Left ventricle myocardium inferior (tissue), 1 donor: ENCODE measurements around the gene PDSS1. TPM values are rescaled to one million over a fixed set of nuclear protein-coding genes. Genes with fewer than 3 reads are reported as not detected.
"Not testable (repeated sequence)": the region's sequence is repeated elsewhere in the genome, so short reads cannot be mapped to it uniquely, and the experiment has no call there.

Experiments
- DNase-seq: peaks from one replicate; pipeline ENCODE4 v3.0.0-alpha.2; 2020
- H3K27ac ChIP-seq: fragments of 200-600 bp; replicated peaks from 2 replicates; pipeline ENCODE4 v1.8.0; 2021
- H3K27me3 ChIP-seq: fragments of 200-600 bp; 2 replicates; pipeline ENCODE4 v1.8.0; 2021; ENCODE audit warnings: low read depth
- H3K36me3 ChIP-seq: fragments of 200-600 bp; 2 replicates; pipeline ENCODE4 v1.8.0; 2021
- H3K4me1 ChIP-seq: fragments of 200-600 bp; 2 replicates; pipeline ENCODE4 v1.8.0; 2021
- H3K4me3 ChIP-seq: fragments of 200-600 bp; 2 replicates; pipeline ENCODE4 v1.8.0; 2021; ENCODE audit warnings: mild to moderate bottlenecking, moderate library complexity
- H3K9me3 ChIP-seq: fragments of 200-600 bp; replicated peaks from 2 replicates; pipeline ENCODE4 v1.8.0; 2021
- CTCF ChIP-seq: fragments of 200-600 bp; IDR thresholded peaks from 2 replicates; pipeline ENCODE4 v1.8.0; 2021; ENCODE audit warnings: antibody characterized with exemption, mild to moderate bottlenecking, borderline replicate concordance
- intact Hi-C: fragments of 100-400 bp; cut with micrococcal nuclease; formaldehyde crosslinking; loops from one replicate; pipeline ENCODE4 v1.11.0; 2022
- total RNA-seq: library from RNA; stranded (reverse); fragmentation: NEBNext Ultra II Directional; extraction: Animal tissue kit (Norgen Biotek cat#: 25700); gene quantifications from one replicate; pipeline ENCODE4 v1.2.1, GENCODE V29; 2021
- donor health status: DM: no; HTN: yes; CAD: no; lungs with severe emphysema.

PDSS1 gene
- total RNA-seq, 1 donor from 2014 or later = 4.2 TPM

GRCh38 chr10:26779176-26779860 lies 81.8 kb downstream of the PDSS1 start:
- TF ChIP-seq CTCF = no peak
- Histone ChIP-seq H3K27me3 (no peaks in the 10 kb centered on the region), H3K9me3 (no peaks in the 10 kb centered on the region), H3K4me1 (peaks cover 41% of the 10 kb centered on the region), H3K4me3 (no peak overlapping the region), H3K27ac (no peak overlapping the region), H3K36me3 (no peaks in the 10 kb centered on the region)
- intact Hi-C loops = no loop called here
- no peak for DNase-seq

- Histone ChIP-seq H3K4me1 (peaks cover 47% of the 10 kb centered on the region), H3K9me3 (no peaks in the 10 kb centered on the region), H3K4me3 (no peak overlapping the region), H3K36me3 (no peaks in the 10 kb centered on the region), H3K27ac (no peak overlapping the region), H3K27me3 (no peaks in the 10 kb centered on the region)
- intact Hi-C loops = no loop called here
- TF ChIP-seq CTCF = no peak
- no peak for DNase-seq
These were observed 82.7 kb downstream of the PDSS1 start for GRCh38 chr10:26780106-26780792.

GRCh38 chr10:26780793-26781601 lies 83.5 kb downstream of the PDSS1 start:
- no peak for TF ChIP-seq CTCF
- intact Hi-C loops = no loop called here
- H3K27ac ChIP-seq = no peak overlapping the region
- no peak for DNase-seq
- no peak overlapping the region for H3K4me3 ChIP-seq
- H3K9me3 ChIP-seq = no peaks in the 10 kb centered on the region
- peaks cover 47% of the 10 kb centered on the region for H3K4me1 ChIP-seq
- no peaks in the 10 kb centered on the region for H3K27me3 ChIP-seq
- H3K36me3 ChIP-seq = no peaks in the 10 kb centered on the region

GRCh38 chr10:26781797-26782196 lies 84.3 kb downstream of the PDSS1 start:
- no peak for TF ChIP-seq CTCF
- intact Hi-C loops = no loop called here
- H3K27me3 ChIP-seq = no peaks in the 10 kb centered on the region
- no peaks in the 10 kb centered on the region for H3K36me3 ChIP-seq
- peaks cover 47% of the 10 kb centered on the region for H3K4me1 ChIP-seq
- H3K4me3 ChIP-seq = no peak overlapping the region
- no peak for DNase-seq
- H3K9me3 ChIP-seq = no peaks in the 10 kb centered on the region
- no peak overlapping the region for H3K27ac ChIP-seq

- Histone ChIP-seq H3K9me3 (no peaks in the 10 kb centered on the region), H3K27ac (no peak overlapping the region), H3K27me3 (no peaks in the 10 kb centered on the region), H3K36me3 (no peaks in the 10 kb centered on the region), H3K4me1 (peaks cover 25% of the 10 kb centered on the region), H3K4me3 (no peak overlapping the region)
- intact Hi-C loops = no loop called here
- no peak for DNase-seq
- TF ChIP-seq CTCF = no peak
These were observed 89.9 kb downstream of the PDSS1 start for GRCh38 chr10:26787362-26787761.

- H3K27me3 ChIP-seq, DNase-seq, H3K9me3 ChIP-seq, H3K4me3 ChIP-seq, H3K36me3 ChIP-seq, intact Hi-C loops, H3K27ac ChIP-seq: not testable (repeated sequence)
- H3K4me1 ChIP-seq = peaks cover 28% of the 10 kb centered on the region
These were observed 92.3 kb downstream of the PDSS1 start for GRCh38 chr10:26789779-26790178.
